ENCODE data around the gene RTN4R.
A peak's percentile ranks its signal among the peaks of the same experiment; 100 is the strongest.

Gene RTN4R

GRCh38 chr22:20191803-20192202, 76.3 kb downstream of the RTN4R start:
- H3K4me3 ChIP-seq = no peak overlapping the region
- H3K4me2 ChIP-seq = peak overlapping the region in 4 of 11 experiments; percentile 28 to 42 (median 35); a peak in 4 of 22 replicates
- H3K4me1 ChIP-seq = peaks cover 9 to 86% (median 67%) of the 10 kb centered on the region in 10 experiments
- H3K9me3 ChIP-seq (replicated peaks in 1 of 11) = no peaks in the 10 kb centered on the region
- no peaks in the 10 kb centered on the region for H3K36me3 ChIP-seq
- no peaks in the 10 kb centered on the region for H3K27me3 ChIP-seq
- TF ChIP-seq Cebpa-rat (IDR thresholded peaks at IDR 0.05) = no peak
- H4K20me1 ChIP-seq = no peaks in the 10 kb centered on the region; a peak in 1 of 22 replicates
- peak overlapping the region in 1 of 11 experiments; percentile 23; a peak in 1 of 22 replicates for H3K9ac ChIP-seq
- H3K27ac ChIP-seq = no peak overlapping the region

Measured in BLaER1 treated with 17β-estradiol and CSF1 and Interleukin-3, amounts not matched to agents 10 nM and 100 nM (cell line).